ENCODE data around the gene KRTAP3-1. TPM values are rescaled to one million over a fixed set of nuclear protein-coding genes. Genes with fewer than 3 reads are reported as not detected.

The KRTAP3-1 gene
- total RNA-seq, 1 experiment from 2014 or later, result not detected

DNA sequence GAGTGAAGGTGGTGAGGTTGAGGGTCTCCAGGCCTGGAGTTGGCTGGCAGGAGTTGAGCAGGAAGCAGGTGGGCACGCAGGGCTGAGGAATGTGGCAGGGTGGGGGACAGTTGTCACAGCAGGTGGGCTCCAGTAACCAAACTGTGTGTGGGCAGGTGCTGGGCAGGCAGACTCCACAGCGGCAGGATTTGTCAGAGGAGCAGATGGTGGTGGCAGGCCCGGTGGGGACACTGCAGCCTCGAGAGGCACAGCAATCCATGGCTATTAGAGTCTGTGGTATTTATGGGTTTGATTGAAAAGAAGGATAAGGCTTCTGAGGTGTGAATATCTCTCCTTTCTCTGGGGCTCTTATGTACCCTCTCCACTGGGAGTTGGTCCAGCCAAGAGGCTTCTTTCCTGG lies 15.1 kb downstream of the KRTAP3-1 start, which contains the start of gene KRTAP3-3:
Gene KRTAP3-3 (minus strand): TSS at position 326 of the 400 bp plus-strand sequence. CDS start 67 bp downstream, at position 259.
- in situ Hi-C loops (cut with HindIII; ENCODE audit: low pct_unique_long_range_greater_than_20kb, low sequenced_read_pairs), result no loop called here
- no peak for DNase-seq (ENCODE audit: low read depth, low spot score)

DNA sequence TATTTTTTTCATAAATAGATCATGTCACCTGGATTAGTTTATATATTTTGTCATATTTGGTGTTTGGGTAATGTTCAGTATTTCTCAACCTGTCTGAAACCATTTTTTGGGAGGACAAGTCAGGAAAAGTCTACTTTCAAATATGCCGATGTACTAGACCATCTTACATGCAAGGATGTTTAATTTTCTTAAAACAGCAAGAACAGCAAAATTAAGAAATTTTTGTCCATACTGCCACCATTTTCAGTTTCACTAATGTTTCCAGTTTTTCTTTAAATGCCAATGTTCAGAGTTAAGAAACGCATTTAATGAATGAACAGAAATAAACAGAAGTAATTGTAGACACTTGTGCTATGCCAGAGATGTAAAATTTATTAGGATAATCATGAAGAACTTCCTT lies 15.8 kb downstream of the KRTAP3-1 start:
- in situ Hi-C loops (cut with HindIII; ENCODE audit: low pct_unique_long_range_greater_than_20kb, low sequenced_read_pairs), result no loop called here
- DNase-seq (ENCODE audit: low read depth, low spot score), result no peak

DNA sequence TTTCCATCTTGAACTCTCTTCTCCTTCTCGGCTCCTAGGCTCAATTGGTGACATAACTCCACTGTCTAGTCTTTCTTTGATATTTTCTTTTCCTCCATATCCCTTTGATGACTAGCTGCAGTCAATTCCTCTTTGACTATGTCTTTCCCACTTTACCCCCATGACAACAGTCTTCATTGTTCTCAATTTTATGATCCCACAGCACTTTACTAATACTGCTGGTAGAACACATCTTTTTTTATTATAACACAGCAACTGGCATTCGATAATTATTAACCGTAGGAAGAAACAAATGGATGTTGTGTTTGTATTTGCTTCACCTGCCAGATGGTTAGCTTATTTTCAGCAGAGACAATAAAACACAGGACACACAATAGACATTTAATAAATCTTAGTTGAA lies 16.3 kb downstream of the KRTAP3-1 start:
- in situ Hi-C loops (cut with HindIII; ENCODE audit: low pct_unique_long_range_greater_than_20kb, low sequenced_read_pairs), result no loop called here
- peak; percentile 34 for DNase-seq (ENCODE audit: low read depth, low spot score)

DNA sequence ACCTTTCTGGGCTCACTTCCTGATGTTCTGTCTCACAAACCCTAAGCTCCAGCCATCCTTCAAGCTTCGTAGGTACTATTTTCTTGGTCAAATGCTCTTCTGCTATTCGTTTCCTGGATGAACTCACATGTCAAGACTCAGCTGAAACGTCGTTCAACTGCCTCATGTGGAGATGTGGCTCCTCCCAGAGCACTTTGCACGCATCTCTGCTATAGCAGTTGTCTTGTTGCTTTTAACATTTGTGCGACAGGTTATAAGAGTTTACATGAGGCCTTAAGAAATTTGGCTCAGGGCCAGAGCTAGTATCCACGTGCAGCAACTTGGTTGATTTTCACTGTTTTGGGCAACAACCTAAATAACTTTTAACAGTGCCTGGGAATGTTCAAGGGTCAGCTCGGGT lies 22.0 kb downstream of the KRTAP3-1 start:
- in situ Hi-C loops (cut with HindIII; ENCODE audit: low pct_unique_long_range_greater_than_20kb, low sequenced_read_pairs), result no loop called here
- no peak for DNase-seq (ENCODE audit: low read depth, low spot score)

DNA sequence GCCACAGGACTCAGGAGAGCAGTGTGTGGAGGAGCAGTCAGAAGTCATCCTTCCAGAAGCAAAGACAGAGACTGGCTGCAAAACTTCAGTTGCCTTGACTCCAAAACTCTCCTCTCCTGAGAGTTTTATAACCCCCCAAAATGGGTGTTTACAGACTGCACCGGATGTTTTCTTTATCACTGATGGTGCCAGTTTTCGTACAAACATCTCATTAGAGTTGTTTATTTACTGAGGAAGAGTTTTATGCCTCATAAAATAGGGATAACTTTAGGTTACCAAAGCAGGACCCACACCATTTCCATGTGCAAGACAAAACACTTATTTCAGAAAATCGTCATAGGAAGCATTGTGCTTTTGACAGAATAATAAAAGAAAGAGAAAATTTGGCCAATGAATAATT lies 24.7 kb downstream of the KRTAP3-1 start, which contains the start of gene KRT40:
Gene KRT40 (minus strand): TSS at position 101 of the 400 bp plus-strand sequence. CDS start 53 bp downstream, at position 48.
- DNase-seq (ENCODE audit: low read depth, low spot score), result no peak
- in situ Hi-C loops (cut with HindIII; ENCODE audit: low pct_unique_long_range_greater_than_20kb, low sequenced_read_pairs), result no loop called here

DNA sequence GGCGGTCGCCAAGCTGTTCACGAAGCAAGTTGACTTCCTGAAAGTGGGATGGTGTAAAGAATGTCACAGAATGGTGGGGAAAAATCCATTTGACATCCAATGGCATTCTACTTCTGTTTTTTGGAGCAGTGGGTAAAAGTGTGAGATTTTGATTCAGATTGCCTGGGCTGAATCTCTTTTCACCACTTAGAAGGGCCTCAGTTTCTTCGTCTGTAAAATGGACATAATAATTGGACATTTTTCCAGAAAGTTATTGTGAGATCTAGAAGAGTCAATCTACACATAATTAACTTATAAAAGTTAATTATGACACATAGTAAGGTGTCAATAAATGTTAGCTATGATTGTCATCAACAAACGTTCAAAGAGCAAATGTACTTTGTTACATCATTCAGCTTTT lies 27.8 kb downstream of the KRTAP3-1 start:
- DNase-seq (ENCODE audit: low read depth, low spot score), result no peak
- in situ Hi-C loops (cut with HindIII; ENCODE audit: low pct_unique_long_range_greater_than_20kb, low sequenced_read_pairs), result no loop called here

DNA sequence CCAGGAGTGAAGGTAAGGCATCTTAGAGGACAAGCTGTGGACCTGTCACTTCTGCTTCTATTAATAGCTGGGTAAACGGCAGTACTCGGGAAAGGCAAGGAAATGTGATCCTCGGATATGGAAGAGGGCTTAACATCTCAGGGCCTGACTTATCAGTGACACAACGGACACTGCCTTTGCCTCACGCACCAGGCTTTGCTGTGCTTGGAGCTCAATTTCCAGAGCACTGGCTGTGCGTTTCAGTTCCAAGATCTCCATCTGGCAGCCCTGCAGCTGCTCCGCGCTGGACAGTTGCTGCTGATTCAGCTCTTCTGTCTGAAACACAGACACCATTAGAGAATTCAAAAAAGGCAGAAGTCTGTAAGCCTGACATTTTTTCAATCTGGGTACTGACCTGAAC lies 28.3 kb downstream of the KRTAP3-1 start:
- in situ Hi-C loops (cut with HindIII; ENCODE audit: low pct_unique_long_range_greater_than_20kb, low sequenced_read_pairs), result no loop called here
- no peak for DNase-seq (ENCODE audit: low read depth, low spot score)

DNA sequence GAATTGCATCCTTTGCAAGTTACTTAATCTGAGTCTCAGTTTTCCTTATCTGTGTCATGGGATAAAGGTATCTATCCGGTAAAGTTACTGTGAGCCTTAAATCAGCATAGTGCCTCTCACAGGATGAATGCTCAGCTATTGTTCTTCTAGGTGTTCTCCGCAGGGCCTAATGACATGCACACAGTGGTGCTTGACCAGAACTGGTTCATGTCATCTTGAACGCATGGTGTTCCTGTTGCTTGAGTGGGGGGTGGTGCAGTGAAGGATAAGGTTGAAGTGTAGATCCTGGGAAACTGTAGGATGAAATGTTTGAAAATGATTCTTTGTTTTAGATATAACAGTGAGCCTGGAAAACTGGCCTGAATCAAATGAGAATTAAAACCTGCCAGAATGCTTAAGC lies 28.8 kb downstream of the KRTAP3-1 start:
- in situ Hi-C loops (cut with HindIII; ENCODE audit: low pct_unique_long_range_greater_than_20kb, low sequenced_read_pairs), result no loop called here
- DNase-seq (ENCODE audit: low read depth, low spot score), result no peak

DNA sequence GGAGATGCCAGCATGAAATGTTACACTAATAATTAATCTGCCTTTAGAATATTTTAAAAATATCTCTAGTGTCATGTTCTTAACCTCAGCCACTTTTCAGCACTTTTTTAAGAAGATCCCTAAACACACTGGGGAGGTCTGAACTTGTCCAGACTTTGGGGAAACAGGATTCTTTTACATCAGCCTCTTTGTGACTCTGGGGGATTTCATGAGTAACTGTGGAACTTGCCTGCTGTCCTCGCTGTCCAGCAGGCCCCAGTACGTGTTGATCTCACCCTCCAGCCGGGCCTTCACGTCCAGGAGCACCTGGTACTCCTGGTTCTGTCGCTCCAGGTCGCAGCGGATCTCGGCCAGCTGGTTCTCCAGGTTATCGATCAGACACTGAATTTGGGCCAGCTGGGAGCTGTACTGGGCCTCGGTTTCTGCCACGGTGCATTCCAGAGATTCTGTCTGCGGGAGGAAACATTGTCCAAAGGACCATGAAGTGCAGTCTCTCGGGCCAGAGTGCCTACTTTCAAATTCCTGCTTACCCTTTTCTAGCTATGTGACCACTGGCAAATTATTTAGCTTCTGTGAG lies 30.3 kb downstream of the KRTAP3-1 start:
- no peak for DNase-seq (ENCODE audit: low read depth, low spot score)
- in situ Hi-C loops (cut with HindIII; ENCODE audit: low pct_unique_long_range_greater_than_20kb, low sequenced_read_pairs), result no loop called here

DNA sequence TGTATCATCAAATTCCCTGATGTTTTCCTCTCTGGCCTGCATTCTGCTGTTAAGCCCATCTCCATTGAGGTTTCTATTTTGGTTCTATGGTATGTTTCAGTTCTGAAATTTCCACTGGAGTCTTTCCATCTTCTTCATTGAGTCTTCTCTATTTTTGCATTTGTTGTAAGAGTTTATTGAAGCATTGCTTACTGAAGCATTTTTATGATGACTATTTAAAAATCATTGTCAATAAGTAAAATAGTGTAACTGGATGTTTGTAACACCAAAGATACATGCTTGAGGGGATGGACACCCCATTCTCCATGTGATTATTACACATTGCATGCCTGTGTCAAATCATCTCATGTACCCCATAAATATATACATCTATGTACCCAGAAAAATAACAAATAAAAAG lies 33.4 kb downstream of the KRTAP3-1 start:
- no peak for DNase-seq (ENCODE audit: low read depth, low spot score)

DNA sequence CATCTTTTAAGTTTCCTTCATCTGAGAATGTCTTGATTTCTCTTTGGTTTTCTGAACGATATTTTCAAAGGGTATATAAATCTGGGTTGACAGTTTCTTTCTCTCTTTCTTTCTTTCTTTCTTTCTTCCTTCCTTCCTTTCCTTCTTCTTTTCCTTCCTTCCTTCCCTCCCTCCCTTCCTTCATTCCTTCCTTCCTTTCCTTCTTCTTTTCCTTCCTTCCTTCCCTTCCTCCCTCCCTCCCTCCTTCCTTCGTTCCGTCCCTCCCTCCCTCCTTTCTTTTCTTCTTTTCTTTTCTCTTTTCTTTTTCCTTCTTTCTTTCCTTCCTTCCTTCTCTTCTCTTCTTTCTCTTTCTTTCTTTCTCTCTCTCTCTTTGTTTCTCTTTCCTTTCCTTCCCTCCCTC lies 34.6 kb downstream of the KRTAP3-1 start:
- in situ Hi-C loops (cut with HindIII; ENCODE audit: low pct_unique_long_range_greater_than_20kb, low sequenced_read_pairs), result no loop called here
- no peak for DNase-seq (ENCODE audit: low read depth, low spot score)

More for the DNA sequence above, 33.4 kb downstream of the KRTAP3-1 start:
- in situ Hi-C loops (cut with HindIII; ENCODE audit: low pct_unique_long_range_greater_than_20kb, low sequenced_read_pairs), result no loop called here

DNA sequence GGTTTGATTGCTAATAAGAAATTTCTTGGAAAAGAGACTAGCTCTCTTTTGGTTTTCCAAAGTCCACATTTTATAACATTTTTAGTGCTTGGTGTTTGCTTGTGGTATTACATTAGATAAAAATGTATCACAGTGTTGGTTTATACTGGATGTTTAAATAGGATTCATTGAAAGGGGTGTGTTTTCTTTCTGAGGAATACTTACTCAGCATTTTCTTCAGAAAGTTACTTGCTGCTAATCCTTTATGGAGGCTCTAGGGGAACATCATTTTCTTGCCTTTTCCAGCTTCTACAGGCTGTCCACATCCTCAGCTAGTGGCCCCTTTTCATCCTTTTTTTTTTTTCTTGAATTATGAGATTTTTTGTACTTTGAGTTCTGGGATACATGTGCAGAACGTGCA lies 41.3 kb downstream of the KRTAP3-1 start:
- DNase-seq (ENCODE audit: low read depth, low spot score), result no peak
- in situ Hi-C loops (cut with HindIII; ENCODE audit: low pct_unique_long_range_greater_than_20kb, low sequenced_read_pairs), result no loop called here

DNA sequence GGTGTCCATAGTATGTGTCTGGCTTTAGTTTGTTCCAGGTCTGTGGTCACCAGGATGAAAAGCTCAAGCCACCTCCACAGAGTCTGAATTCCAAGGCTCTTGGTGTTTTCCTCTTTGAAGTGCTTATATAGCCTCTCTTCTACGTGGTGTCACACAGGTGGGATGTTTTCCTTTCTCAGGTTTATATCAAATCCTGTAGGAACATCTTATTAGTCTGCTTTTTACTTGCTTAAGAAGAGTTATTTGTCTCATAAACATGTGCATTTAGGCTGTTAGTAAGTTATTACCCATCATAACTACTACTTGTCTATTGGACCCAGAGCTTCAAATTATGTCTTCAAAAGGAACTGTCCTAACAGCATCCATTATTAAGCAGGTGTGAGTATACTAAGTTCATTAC lies 42.1 kb downstream of the KRTAP3-1 start, which contains the start of gene KRT39:
Gene KRT39 (minus strand): TSS at position 101 of the 400 bp plus-strand sequence. CDS start 92 bp downstream, at position 9.
- in situ Hi-C loops (cut with HindIII; ENCODE audit: low pct_unique_long_range_greater_than_20kb, low sequenced_read_pairs), result no loop called here
- DNase-seq (ENCODE audit: low read depth, low spot score), result no peak

DNA sequence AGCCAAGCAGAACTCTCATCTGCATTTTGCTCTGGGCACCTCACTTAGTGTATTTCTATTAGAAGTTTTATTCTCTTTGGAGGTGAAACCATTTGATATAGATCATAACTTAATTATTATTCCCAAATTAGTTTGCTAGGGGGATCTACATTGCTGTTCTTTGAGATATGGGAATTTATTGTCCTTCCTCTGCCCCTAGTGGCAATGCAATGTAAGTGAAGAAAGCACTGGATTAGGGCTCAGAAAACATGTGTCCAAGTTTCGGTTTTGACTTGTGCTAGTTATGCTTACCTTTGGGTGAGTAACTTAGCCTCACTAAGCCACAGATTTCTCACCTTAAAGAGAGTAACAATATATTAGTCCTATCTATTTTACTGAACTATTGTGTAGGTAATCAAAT lies 45.1 kb downstream of the KRTAP3-1 start:
- DNase-seq (ENCODE audit: low read depth, low spot score), result peak; percentile 56
- in situ Hi-C loops (cut with HindIII; ENCODE audit: low pct_unique_long_range_greater_than_20kb, low sequenced_read_pairs), result no loop called here

DNA sequence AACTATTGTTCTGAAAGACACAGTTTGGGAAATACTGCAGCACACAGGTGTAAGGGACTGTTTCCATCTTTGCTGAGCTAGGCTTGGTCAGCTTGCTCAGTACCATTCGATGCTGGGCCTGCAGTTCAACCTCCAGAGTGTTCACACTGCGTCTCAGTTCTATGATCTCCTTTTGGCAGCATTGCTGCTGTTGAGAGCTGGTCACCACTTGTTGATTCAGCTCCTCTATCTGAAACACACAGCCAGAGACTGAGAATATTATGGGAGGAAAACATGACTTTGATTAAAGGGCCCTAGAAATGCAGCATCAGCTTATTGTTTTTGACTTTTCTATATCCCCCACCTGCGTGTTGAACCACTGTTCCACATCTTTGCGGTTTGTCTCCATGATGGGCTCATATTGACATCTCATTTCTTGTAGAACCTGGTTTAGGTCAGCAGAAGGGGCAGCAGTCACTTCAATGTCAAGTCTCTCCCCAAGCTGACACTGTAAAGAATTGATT lies 46.8 kb downstream of the KRTAP3-1 start:
- no peak for DNase-seq (ENCODE audit: low read depth, low spot score)
- in situ Hi-C loops (cut with HindIII; ENCODE audit: low pct_unique_long_range_greater_than_20kb, low sequenced_read_pairs), result no loop called here

DNA sequence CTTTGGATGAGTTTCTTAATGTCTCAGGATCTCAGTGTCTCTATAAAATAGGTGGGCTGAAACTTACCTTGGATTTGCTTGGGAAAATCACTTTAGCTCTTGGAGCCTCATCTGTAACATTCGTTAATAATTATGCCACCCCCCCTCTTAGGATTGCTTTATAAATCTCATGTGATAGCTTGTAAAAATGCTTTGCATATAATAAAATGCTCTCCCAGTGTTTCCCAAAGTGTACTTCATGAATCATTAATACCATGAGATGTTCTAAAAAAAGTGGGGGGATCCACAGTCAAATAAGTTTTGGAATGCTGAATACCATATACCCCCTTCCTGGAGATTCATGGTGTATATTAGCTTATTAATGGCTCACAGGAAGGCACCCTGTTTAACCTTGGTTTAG lies 47.3 kb downstream of the KRTAP3-1 start:
- in situ Hi-C loops (cut with HindIII; ENCODE audit: low pct_unique_long_range_greater_than_20kb, low sequenced_read_pairs), result no loop called here
- DNase-seq (ENCODE audit: low read depth, low spot score), result no peak

DNA sequence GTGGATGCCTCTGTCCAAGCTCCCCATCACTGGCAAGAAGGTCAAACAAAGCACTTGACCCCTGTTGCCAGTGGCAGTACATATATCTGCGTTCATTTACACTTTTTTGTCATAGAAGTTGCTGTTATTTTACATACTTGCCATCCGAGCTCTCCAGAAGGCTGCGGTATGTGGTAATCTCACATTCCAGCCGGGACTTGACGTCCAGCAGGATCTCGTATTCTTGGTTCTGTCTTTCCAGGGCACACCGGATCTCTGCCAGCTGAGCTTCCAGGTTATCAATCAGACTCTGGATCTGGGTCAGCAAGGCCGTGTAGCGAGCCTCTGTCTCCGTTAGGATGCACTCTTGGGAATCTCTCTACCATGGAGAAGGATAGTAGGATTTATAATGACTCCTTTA lies 48.8 kb downstream of the KRTAP3-1 start:
- DNase-seq (ENCODE audit: low read depth, low spot score), result no peak
- in situ Hi-C loops (cut with HindIII; ENCODE audit: low pct_unique_long_range_greater_than_20kb, low sequenced_read_pairs), result no loop called here

Data from SK-MEL-5 (cell line).